ENCODE data around the gene CMTM4.

The CMTM4 gene

DNA sequence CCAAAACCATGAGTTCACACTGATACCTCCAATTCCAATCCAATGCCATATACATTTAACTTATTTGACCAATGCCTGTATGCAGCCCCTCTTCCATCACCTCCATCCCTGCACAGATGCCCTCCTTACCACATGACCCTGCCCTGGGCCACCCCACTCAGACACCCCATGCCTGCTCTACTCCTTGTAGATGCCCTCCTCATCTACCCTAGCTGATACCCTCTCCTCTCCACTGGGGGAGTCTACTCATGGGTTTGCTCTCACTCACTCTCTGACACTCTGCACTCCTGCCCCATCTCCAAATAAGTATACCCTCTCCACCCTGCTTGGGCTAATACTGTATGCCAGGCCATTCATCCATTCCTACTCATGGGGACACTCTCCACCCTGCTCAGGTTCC, 16.0 kb upstream of the CMTM4 start:
- TF ChIP-seq, protein P1, sequence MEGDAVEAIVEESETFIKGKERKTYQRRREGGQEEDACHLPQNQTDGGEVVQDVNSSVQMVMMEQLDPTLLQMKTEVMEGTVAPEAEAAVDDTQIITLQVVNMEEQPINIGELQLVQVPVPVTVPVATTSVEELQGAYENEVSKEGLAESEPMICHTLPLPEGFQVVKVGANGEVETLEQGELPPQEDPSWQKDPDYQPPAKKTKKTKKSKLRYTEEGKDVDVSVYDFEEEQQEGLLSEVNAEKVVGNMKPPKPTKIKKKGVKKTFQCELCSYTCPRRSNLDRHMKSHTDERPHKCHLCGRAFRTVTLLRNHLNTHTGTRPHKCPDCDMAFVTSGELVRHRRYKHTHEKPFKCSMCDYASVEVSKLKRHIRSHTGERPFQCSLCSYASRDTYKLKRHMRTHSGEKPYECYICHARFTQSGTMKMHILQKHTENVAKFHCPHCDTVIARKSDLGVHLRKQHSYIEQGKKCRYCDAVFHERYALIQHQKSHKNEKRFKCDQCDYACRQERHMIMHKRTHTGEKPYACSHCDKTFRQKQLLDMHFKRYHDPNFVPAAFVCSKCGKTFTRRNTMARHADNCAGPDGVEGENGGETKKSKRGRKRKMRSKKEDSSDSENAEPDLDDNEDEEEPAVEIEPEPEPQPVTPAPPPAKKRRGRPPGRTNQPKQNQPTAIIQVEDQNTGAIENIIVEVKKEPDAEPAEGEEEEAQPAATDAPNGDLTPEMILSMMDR (IDR thresholded peaks at IDR 0.05; ENCODE audit: control extremely low read depth, extremely low read depth, low read depth, missing control alignments) = no peak
- ChIA-PET CTCF (interaction anchor here (1.1 to 1.8 kb wide), 4 partner anchors 11 to 305 kb away, joined by 3 to 8 read pairs (median 3); no protein-coding TSS in a partner anchor), POLR2A (no interaction called here)
- no peak for DNase-seq (ENCODE audit: extremely low spot score)

DNA sequence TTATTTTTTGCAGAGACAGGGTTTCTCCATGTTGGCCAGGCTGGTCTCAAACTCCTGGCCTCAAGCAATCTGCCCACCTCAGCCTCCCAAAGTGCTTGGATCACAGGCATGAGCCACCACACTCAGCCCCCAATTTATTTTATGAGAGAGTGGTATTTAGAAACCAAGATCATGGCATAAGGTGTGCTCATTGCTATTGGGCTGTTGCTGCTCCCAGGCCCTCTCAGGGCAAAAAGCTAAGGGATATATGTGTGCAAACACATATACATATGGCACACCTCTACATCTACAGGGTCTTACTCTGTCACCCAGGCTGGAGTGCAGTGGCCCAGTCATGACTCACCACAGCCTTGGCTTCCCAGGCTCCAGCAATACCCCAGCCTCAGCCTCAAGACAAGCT, 15.0 kb upstream of the CMTM4 start:
- ChIA-PET CTCF (interaction anchor here (3.0 kb wide), 1 partner anchor 16 kb away, joined by 13 read pairs; no protein-coding TSS in a partner anchor), POLR2A (no interaction called here)
- TF ChIP-seq, protein P1 (IDR thresholded peaks at IDR 0.05; ENCODE audit: control extremely low read depth, extremely low read depth, low read depth, missing control alignments) = no peak
- no peak for DNase-seq (ENCODE audit: extremely low spot score)

DNA sequence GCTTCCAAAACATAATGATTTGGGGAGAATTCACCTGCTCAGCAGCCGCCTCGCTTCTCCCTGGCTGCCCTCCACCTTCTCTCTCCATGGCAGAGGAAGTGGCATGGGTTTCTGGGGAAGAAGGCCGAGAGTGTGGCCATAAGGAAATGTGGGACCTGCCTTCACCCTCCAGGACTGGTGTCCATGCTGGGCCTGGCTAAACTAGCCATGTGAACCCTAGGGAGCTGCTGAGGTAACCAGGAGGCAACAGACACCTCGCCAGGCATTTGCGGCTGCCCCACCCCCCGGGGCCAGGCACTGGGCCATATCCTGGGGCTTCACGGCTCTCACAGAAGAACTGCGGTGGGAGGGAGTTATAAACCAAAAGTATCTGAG, 9.9 kb upstream of the CMTM4 start:
- DNase-seq (ENCODE audit: extremely low spot score) = no peak
- POLR2A ChIA-PET = no interaction called here

DNA sequence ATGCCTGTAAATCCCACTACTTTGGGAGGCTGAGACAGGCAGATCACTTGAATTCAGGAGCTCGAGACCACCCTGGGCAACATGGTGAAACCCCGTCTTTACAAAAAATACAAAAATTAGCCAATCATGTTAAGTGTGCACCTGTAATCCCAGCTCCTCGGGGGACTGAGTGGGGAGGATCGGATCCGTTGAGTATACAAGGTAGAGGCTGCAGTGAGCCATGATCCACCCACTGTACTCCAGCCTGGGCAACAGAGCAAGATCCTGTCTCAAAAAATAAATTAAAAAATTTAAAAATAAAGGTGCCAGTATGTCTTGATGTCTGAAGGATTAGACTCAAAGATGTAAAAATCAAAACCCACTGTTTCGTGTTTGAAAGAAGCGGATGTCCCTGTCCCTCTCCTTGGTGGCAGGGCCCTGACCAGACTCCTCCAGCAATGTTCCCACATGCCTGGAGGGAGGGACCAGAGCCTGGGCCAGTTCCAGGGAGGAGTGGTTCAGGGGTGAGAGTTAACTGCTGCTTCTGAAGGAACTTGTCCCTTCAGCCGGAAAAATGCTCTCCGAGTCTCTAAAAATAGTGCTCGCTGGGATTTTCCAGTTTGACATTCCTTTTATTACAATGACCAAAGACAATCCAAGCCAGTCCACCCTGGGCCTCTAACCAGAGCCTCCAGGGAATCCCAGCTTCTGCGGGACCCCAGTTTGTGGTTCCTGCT, 9.4 kb upstream of the CMTM4 start:
- DNase-seq (ENCODE audit: extremely low spot score) = no peak

More for the DNA sequence above, 9.9 kb upstream of the CMTM4 start:
- CTCF ChIA-PET = interaction anchor here (1.5 kb wide), 1 partner anchor 56 kb away, joined by 4 read pairs; no protein-coding TSS in a partner anchor
- TF ChIP-seq, protein P1 (IDR thresholded peaks at IDR 0.05; ENCODE audit: control extremely low read depth, extremely low read depth, low read depth, missing control alignments) = no peak

DNA sequence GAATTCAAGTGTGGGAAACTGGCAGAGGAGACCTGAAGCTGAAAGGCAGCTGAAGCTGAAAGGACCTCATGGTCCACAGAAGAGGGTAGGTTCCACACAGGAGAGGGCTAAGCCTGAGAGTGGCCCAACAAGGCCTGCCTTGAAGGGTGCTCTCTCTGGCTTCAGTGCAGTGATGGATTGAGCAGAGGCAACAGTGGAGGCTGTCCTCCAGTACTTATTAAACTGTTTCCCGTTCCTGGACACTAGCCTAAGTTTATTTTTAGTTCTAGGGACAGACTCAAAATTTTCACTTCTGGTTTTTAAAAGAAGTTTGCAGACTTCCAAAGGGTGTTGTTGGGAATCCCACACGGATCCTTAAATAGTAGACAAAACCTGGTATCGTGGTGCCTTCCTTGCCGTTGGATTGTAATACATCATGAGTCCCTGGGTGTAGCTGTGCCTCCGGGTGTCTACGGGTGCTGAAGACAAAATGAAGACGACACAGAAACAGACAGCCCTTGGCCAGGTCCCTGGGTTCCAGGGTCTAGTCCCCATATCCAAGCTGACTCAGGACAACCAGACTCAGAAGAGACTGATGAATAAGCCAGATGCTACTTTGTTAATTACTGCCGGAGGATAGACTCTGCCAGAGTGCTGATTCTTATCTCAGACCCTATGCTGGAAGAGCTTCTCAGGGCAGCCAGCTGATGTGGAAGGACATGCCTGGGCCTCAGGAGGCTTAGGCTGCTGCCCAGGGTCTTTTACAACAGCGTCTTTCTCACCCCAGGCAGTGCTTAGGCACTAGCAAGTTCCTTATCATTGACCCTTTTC, 7.1 kb upstream of the CMTM4 start:
- POLR2A ChIA-PET = interaction anchor here (0.6 kb wide), 1 partner anchor 173 kb away, joined by 3 read pairs; no protein-coding TSS in a partner anchor
- TF ChIP-seq, protein P1 (IDR thresholded peaks at IDR 0.05; ENCODE audit: control extremely low read depth, extremely low read depth, low read depth, missing control alignments) = no peak
- no peak for DNase-seq (ENCODE audit: extremely low spot score)
- CTCF ChIA-PET = no interaction called here

More for the DNA sequence above, 9.4 kb upstream of the CMTM4 start:
- POLR2A ChIA-PET = no interaction called here
- TF ChIP-seq, protein P1 (IDR thresholded peaks at IDR 0.05; ENCODE audit: control extremely low read depth, extremely low read depth, low read depth, missing control alignments) = no peak
- CTCF ChIA-PET = interaction anchor here (0.7 to 1.6 kb wide), 3 partner anchors 20 to 55 kb away, joined by 3 to 6 read pairs (median 4); no protein-coding TSS in a partner anchor

DNA sequence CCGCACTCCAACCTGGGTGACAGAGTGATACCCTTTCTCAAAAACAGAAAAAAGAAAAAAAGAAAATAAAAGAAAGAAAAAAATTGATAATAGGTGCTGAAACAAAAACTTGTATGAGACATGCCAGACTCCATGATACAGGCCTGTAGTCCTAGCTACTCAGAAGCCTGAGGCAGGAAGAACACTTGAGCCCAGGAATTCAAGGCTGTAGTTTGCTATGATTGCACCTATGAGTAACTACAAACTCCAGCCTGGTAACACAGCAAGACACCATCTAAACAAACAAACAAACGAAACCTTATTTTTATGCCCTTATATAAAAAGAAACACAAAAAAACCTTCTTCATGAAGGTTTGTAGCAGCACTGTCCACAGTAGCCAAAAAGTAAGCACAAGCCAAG, 5.0 kb upstream of the CMTM4 start:
- ChIA-PET POLR2A (no interaction called here), CTCF (interaction anchor here (0.7 to 2.0 kb wide), 2 partner anchors 8 to 11 kb away, joined by 3 to 4 read pairs; no protein-coding TSS in a partner anchor)
- TF ChIP-seq, protein P1 (IDR thresholded peaks at IDR 0.05; ENCODE audit: control extremely low read depth, extremely low read depth, low read depth, missing control alignments) = no peak
- no peak for DNase-seq (ENCODE audit: extremely low spot score)

Data from GM10248 (cell line).